H7 (cell line): ENCODE data around the gene PI4KA. TPM values are rescaled to one million over a fixed set of nuclear protein-coding genes. Genes with fewer than 3 reads are reported as not detected.

Source experiments
- DNase-seq: peaks from one replicate; pipeline ENCODE4 v3.0.0; 2012
- H3K27me3 ChIP-seq: 2 replicates; pipeline ENCODE4 v1.6.0; 2011; ENCODE audit warnings: mild to moderate bottlenecking, low read length; ENCODE audit not compliant: control insufficient read depth, insufficient read depth
- H3K36me3 ChIP-seq: replicated peaks from 2 replicates; pipeline ENCODE4 v1.5.1; 2011; ENCODE audit warnings: low read length; ENCODE audit not compliant: control insufficient read depth, insufficient read depth
- H3K4me3 ChIP-seq: 2 replicates; pipeline ENCODE4 v1.5.1; 2011; ENCODE audit warnings: low read depth, mild to moderate bottlenecking, control low read depth, low read length, moderate library complexity; ENCODE audit not compliant: insufficient read depth
- total RNA-seq: library from RNA; depleted of rRNA; stranded (reverse); fragments of >200 nt; shearing (Covaris generic); gene quantifications from 2 replicates; pipeline ENCODE4 v1.2.3, GENCODE V29; 2014

PI4KA gene
- total RNA-seq, 1 experiment from 2014 or later, result 28.5 TPM

DNA sequence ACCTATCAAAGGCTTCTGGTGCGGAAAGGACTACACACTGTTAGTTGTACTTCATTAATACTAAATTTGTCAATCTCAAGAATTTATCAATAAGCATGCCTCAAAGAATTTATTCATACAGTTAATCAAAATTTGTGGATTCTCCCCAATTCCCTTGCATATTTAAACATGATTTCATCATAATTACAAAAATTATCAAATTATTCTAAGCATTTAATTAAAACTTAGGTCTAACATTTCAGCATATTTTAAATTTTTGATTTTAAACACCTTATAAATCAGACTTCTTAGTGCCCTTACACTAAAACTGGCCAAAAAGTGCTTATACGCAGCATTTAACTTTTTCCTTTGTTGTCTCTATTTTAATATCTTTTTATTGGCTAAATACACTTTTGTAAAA, 98.5 kb downstream of the PI4KA start:
- Histone ChIP-seq H3K36me3 (peaks cover 4% of the 10 kb centered on the region; the same call in 1 of the 2 replicates), H3K4me3 (no peak overlapping the region), H3K27me3 (no peaks in the 10 kb centered on the region)
- no peak for DNase-seq

DNA sequence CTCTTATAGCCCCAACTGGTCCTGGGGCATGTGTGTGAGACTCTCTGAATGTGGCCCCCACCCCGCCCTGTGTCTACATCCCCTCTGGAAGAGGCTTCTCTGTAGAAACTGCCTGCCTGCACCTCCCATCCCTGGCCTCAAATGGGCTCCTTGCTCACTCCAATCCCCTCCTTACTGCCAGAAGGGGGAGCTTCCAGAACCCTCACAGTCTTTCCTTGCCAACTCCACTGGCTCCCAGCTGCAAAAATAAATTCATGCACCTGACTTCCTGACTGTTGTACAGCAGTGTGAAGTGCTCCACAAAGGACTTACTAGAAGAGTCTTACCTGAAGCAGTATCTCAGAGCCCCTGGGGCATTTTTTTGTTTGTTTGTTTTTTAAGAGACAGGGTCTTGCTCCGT, 99.9 kb downstream of the PI4KA start:
- Histone ChIP-seq H3K36me3 (no peaks in the 10 kb centered on the region), H3K4me3 (no peak overlapping the region), H3K27me3 (no peaks in the 10 kb centered on the region)
- DNase-seq, result peak; percentile 66

DNA sequence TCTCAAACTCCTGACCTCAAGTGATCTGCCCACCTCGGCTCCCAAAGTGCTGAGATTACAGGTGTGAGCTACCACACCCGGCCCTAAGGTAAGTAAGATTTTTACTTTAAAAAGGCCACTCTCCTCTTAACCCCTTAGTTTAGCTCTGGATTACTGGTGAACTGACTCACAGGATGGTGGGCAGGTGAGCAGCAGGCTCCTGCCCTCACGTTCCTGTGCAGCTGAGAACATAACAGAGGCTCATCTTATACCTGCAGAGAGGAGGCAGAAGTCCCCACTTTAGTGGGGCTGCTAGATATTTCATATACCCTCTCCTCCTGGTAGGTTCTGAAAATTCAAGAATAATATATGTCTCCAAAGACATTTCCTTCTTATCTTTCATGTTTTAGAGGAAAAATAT, 101.8 kb downstream of the PI4KA start:
- no peaks in the 10 kb centered on the region for H3K36me3 ChIP-seq
- H3K27me3 ChIP-seq, result no peaks in the 10 kb centered on the region
- H3K4me3 ChIP-seq, result no peak overlapping the region
- DNase-seq, result no peak

DNA sequence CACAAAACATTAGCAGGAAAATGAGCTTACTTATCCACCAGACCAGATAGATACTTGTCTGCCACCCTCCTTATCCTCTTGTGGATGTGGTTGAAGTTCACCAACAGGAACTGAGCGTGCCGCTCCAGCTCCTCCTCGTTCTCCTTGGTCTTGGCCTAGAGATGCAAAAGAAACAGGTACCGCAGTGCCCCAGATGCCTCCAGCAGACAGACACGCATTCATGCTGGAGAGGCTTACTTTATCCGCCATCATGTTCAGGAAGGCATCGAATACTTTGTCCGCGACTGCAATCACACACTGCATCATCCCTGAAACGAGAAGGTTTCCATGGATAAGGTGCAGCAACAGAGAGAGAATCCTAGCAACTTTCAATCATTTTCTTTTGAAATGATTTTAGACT, 105.7 kb downstream of the PI4KA start:
- Histone ChIP-seq H3K27me3 (no peaks in the 10 kb centered on the region), H3K4me3 (no peak overlapping the region), H3K36me3 (no peaks in the 10 kb centered on the region; the same call in 1 of the 2 replicates)
- DNase-seq, result no peak

DNA sequence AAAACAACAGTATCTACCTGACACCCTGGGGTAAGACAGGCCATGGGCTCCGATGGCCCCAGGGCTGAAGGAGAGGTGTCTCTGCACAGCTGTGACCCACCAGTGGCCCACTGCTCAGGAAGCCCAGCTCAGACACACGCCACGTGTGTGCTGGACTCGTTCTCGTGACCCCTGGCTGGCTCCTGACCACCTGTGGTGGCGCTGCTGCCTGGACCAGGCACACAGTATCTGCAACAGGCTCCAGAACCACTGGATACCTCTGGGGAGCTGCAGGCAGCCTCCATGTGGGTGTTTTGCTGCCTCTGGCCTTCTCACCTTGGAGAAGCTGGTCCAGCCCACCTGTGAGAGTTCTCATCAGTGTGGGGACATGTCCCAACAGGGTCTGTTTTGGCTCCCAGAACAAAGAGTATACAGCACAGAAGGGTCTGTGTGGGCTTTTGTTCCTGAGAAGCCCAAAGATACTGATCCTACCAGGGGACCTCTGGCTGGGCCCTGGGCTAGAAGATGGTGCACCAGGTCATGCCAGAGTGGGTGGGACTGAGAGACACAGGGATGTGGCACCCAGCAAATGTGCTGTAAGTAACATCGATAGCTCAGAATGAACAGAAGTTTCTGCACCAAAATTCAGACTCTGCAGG, 106.4 kb downstream of the PI4KA start:
- no peaks in the 10 kb centered on the region for H3K27me3 ChIP-seq

DNA sequence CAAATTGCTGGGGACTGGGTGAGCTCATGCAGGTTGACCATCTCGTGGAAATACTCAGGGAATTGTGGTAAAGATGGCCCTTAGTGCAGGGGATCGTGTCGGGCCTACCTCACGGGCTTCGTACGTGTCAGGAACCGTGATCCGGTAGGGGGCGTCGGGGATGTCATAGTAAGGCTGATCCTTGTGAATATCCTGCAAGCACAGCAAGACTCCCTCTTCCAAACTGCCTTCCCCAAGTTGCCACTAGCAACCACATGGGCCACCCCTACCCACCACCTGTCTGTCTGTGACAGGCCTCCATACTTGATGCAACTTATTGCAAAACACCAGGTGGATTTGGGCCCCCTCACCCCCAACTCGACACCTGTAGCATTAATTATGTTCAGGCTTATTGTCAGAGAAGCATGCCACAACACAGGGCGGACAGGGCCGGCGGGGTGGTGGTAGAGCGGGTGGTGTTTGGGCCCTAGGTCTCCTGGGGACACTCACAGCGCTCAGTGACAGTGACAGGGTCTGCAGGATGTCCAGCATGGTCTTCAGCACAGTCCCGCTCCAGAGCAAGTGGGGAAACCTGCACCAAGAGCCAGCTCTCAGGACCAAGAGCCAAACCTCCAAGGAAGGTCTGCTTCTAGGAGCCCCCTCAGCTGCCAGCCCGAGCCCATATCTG, 107.3 kb downstream of the PI4KA start:
- no peak overlapping the region for H3K4me3 ChIP-seq
- no peaks in the 10 kb centered on the region; the same call in 1 of the 2 replicates for H3K36me3 ChIP-seq
- H3K27me3 ChIP-seq, result no peaks in the 10 kb centered on the region
- peak; percentile 83 for DNase-seq

More for the DNA sequence above, 106.4 kb downstream of the PI4KA start:
- no peak for DNase-seq
- H3K36me3 ChIP-seq, result no peaks in the 10 kb centered on the region; the same call in 1 of the 2 replicates
- H3K4me3 ChIP-seq, result no peak overlapping the region

DNA sequence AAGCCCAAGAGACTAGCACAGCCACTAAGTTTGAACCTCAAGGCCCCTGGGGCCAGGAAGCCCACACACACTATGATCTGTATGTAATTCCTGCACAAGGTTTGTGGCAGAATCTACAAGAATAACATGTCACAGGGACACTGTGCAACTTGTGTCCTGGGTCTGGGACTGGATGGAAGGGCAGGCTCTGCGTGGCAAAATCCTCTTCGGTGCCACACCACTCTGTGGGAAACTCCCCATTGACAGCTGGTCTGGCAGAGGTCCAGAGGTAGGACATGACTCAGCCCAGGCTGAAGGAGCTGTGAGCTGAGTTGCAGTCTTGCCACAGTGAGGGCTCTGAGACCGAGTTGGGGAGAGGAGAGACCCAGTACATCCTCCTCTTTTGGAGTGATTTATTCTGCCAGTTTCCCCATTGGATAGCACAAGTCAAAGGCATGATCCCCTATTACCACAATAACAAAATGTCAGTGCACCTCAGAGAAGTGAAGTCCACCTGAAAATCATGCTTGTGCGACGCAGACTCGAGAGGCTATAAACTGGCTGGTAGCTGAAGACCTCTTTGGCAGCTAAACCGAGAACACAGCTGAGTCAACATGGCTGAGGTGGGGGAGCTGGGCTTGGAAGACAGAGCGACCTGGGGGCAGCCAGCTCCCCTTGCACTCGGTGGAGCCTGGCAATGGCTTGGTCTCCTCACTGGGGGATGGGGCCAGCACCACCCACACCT, 108.0 kb downstream of the PI4KA start:
- Histone ChIP-seq H3K4me3 (no peak overlapping the region), H3K36me3 (no peaks in the 10 kb centered on the region; the same call in 1 of the 2 replicates), H3K27me3 (no peaks in the 10 kb centered on the region)
- DNase-seq, result no peak

DNA sequence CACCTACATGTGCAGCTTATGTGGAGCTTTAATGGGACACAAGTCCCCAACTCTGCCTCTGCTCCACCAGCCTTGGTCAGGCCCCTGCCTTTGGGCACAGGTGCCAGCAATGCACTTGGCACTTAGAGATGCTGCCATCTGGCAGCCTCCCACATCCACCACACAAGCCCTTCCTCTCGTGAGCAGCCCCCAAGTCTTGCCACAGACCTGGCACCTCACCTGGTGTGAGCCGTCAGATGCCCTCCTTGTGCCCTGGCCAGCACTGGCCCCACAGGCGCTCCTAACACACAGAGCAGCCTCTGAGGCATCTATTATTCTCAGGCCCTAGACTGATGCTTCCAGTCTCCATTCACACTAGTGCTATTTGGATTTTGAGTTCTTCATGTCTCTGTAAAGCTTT, 109.2 kb downstream of the PI4KA start:
- DNase-seq, result no peak
- Histone ChIP-seq H3K4me3 (no peak overlapping the region), H3K27me3 (no peaks in the 10 kb centered on the region), H3K36me3 (no peaks in the 10 kb centered on the region; the same call in 1 of the 2 replicates)

DNA sequence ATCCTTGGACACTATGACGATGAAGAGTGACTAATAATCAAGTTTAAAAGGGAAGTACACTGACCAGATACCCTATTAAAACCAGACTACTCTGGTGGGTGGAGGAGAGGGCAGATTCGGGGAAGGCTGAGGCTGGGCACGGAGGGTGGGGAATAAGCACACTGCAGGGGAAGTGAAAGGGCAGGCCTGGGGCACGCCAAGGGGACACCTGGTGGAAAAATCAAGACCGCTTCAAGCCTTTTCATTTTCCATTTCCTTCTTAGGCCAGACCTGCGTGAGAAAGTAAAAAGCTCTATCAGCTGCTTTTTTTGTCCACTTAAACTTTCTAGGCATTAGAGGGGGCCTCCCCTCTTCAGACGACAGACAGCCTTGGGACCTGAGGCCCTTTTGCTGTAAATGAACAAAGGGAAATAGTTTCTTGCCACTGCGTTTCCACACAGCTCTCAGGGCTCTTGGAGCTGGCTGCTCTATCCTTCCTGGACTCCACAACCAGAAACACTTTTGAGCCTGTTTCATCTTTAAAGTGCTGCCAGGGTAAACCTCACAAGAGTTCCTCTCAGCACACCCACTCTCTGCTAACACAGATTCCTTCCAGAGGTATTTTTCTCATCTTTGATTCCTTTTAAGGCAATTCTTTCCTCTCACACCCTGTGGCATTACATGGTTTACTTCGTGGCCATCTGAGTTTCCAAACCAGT, 109.7 kb downstream of the PI4KA start:
- Histone ChIP-seq H3K4me3 (no peak overlapping the region), H3K36me3 (no peaks in the 10 kb centered on the region; the same call in 1 of the 2 replicates), H3K27me3 (no peaks in the 10 kb centered on the region)
- DNase-seq, result no peak

DNA sequence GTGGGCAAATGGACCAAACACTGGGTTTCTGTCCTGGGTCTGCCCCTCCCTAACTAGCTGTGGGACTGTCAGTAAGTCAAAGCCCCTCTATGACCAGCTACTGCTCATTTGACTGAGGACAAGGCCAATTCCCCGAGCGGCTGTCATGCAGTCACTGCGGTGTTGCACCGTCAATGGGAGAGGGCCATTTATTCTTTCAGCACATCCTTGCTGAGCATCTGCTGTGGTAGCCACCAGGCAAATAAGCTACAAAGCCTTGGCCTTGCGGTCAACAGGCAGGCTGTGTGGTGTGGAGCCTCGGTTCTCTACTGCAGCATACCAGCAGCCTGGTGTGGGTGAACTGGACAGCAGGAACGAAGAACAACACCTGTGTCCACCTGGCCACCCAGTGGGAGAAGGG, 110.5 kb downstream of the PI4KA start:
- Histone ChIP-seq H3K4me3 (no peak overlapping the region), H3K27me3 (no peaks in the 10 kb centered on the region), H3K36me3 (no peaks in the 10 kb centered on the region; the same call in 1 of the 2 replicates)
- DNase-seq, result no peak

DNA sequence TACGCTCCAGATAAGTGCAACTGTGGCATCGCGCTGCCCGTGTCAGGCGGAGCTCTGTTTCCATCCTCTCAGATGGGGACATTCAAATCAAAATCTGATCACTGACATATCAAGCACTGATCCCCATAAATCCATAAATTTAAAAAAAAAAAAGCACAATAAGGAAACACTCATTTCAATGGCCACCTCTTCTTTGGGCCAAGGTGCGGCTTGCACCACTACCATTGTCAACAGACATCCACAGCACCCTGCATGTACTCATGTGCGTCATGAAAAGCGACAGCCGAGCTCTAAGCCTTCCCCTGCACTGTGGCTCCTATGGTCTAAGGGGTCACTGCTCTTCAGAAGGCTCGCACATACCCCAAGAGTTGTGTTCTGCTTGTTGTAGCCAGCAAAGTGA, 111.4 kb downstream of the PI4KA start:
- no peak overlapping the region for H3K4me3 ChIP-seq

DNA sequence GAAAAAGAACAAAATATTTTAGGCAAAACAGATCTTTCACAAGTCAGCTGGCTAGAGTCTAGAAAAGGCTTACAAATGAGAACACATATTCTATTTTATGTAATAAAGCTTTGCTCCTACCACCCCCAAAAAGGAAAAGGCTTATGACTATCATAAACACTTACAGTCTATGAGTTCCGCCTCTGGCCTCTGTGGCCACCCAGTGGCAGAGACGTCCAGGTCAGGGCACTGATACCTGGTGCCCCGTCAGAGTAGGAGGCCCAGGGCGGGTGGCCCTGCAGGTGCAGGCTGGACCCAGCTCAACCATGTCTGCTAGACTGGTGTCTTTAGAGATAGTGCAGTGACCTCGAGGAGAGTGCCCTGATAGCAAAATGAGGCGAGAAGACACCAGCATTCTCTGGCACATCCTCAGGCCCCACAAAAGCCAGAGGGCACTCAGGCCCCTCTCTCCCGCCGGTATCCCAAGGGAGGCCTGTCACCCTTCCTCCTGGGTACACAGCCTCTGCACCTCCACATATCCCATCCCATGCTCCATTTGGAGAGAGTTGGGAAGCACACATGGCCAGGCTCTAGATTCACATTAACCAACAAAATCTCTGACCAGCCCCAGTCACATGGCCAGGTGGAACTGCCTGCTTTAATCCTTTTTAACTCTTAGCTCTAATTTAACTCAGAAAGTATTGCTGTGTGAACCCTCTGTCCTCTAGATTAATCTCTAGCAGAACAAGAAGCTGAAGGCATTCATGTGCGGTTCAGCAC, 112.0 kb downstream of the PI4KA start:
- H3K4me3 ChIP-seq, result no peak overlapping the region
- H3K27me3 ChIP-seq, result no peaks in the 10 kb centered on the region
- H3K36me3 ChIP-seq, result no peaks in the 10 kb centered on the region; the same call in 1 of the 2 replicates
- peak; percentile 27 for DNase-seq

More for the DNA sequence above, 111.4 kb downstream of the PI4KA start:
- H3K27me3 ChIP-seq, result no peaks in the 10 kb centered on the region
- no peak for DNase-seq
- no peaks in the 10 kb centered on the region; the same call in 1 of the 2 replicates for H3K36me3 ChIP-seq

DNA sequence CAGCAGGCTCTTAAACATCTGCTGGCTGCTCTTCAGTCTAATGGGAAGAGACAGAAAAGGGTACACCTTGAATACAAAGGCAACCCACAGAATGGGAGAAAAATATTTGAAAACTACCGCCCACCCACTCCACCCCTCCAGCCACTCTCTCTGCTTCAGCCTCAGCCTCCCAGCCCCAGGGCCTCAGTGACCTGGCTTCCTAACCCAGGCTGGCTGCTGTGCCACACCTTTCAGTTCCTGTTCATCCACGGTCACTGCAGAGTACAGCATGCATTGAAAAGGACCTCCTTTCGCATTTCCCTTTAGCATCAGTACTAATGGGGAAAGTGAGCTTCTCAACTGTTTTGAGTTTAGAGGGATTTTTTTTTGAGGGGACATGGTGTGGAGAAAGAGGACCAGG, 113.5 kb downstream of the PI4KA start:
- no peaks in the 10 kb centered on the region; the same call in 1 of the 2 replicates for H3K36me3 ChIP-seq
- H3K27me3 ChIP-seq, result no peaks in the 10 kb centered on the region
- peak; percentile 10 for DNase-seq
- H3K4me3 ChIP-seq, result no peak overlapping the region

DNA sequence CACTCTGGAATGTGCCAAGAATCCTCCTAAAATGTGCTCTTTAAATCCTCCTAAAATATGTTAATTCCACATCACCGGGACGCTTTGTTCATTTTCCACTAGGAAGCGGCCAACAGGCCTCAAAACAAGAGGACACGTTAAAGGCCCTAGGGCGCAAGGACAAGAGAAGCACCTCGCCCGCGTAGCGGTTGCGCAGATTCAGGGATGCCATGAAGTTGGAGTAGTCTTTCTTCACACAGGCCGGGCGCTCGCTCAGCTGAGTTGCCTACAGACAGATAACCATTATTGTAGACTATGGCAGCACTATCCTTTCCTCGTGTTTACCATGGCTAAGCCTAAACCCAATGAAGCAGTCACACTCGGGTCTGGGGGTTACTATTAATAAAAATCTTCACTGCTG, 114.2 kb downstream of the PI4KA start:
- DNase-seq, result no peak
- Histone ChIP-seq H3K36me3 (no peaks in the 10 kb centered on the region; the same call in 1 of the 2 replicates), H3K4me3 (no peak overlapping the region), H3K27me3 (no peaks in the 10 kb centered on the region)
